Glutamatergic neuron (in vitro differentiated cells): ENCODE results near the gene KLF18. TPM values are rescaled to one million over a fixed set of nuclear protein-coding genes. Genes with fewer than 3 reads are reported as not detected.
"Not testable (repeated sequence)": the region's sequence is repeated elsewhere in the genome, so short reads cannot be mapped to it uniquely, and the experiment has no call there.

ENCODE experiments used
- DNase-seq: peaks from one replicate; pipeline ENCODE4 v3.0.0; 2022
- H3K27ac Mint-ChIP-seq: one replicate; pipeline ENCODE4 v1.8.0; 2020; ENCODE audit warnings: mild to moderate bottlenecking, mixed read lengths, inconsistent platforms; ENCODE audit not compliant: unreplicated experiment
- H3K27me3 Mint-ChIP-seq: one replicate; pipeline ENCODE4 v1.8.0; 2020; ENCODE audit warnings: mild to moderate bottlenecking, moderate library complexity, mixed read lengths, inconsistent platforms; ENCODE audit not compliant: unreplicated experiment
- H3K36me3 Mint-ChIP-seq: one replicate; pipeline ENCODE4 v1.8.0; 2020; ENCODE audit warnings: mild to moderate bottlenecking, mixed read lengths, inconsistent platforms; ENCODE audit not compliant: unreplicated experiment
- H3K4me1 Mint-ChIP-seq: one replicate; pipeline ENCODE4 v1.8.0; 2020; ENCODE audit warnings: mild to moderate bottlenecking, low read depth, mixed read lengths, inconsistent platforms; ENCODE audit not compliant: unreplicated experiment
- H3K4me3 Mint-ChIP-seq: one replicate; pipeline ENCODE4 v1.8.0; 2020; ENCODE audit warnings: mild to moderate bottlenecking, mixed read lengths, inconsistent platforms; ENCODE audit not compliant: unreplicated experiment
- H3K9me3 Mint-ChIP-seq: one replicate; pipeline ENCODE4 v1.8.0; 2020; ENCODE audit warnings: mild to moderate bottlenecking, moderate library complexity, mixed read lengths, inconsistent platforms; ENCODE audit not compliant: unreplicated experiment
- total RNA-seq: library from RNA; stranded (reverse); fragmentation: NEBNext Ultra II Directional; extraction: Animal tissue kit (Norgen Biotek cat#: 25700); gene quantifications from one replicate; pipeline ENCODE4 v1.2.1, GENCODE V29; 2021; ENCODE audit not compliant: unreplicated experiment
- TF ChIP-seq, protein P1 (sequence below): fragments of 200-600 bp; sonication (generic); IDR thresholded peaks from one replicate; pipeline ENCODE4 v1.5.0; 2021; ENCODE audit not compliant: partially characterized antibody, unreplicated experiment

KLF18 gene
- total RNA-seq, 1 donor from 2014 or later, result 0.17 TPM

DNA sequence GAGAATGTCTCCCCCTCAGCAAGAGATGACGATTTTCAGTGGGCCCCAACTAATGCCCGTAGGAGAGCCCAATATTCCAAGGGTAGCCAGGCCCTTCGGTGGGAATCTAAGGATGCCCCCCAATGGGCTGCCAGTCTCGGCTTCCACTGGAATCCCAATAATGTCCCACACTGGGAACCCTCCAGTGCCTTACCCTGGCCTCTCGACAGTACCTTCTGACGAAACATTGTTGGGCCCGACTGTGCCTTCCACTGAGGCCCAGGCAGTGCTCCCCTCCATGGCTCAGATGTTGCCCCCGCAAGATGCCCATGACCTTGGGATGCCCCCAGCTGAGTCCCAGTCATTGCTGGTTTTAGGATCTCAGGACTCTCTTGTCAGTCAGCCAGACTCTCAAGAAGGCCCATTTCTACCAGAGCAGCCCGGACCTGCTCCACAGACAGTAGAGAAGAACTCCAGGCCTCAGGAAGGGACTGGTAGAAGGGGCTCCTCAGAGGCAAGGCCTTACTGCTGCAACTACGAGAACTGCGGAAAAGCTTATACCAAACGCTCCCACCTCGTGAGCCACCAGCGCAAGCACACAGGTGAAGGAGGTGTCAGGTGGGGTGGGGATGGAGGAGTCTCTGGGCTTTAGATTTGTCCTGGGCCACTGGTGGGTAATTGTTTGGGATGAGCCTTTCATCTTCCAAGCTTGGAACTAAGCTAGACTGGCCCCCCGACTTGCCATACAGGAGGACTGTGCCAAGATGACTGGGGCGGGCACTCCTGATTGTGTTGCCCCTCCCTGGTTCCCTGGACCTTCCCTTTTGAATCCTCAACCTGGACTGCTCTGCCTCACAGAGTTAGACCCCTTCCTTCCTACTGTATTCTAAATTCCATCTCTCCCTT is 11.6 kb downstream of the KLF18 start:
- Mint-ChIP-seq H3K4me3 (no peak overlapping the region), H3K4me1 (no peaks in the 10 kb centered on the region), H3K27ac (no peak overlapping the region), H3K27me3 (peaks cover 5% of the 10 kb centered on the region), H3K36me3 (no peaks in the 10 kb centered on the region), H3K9me3 (no peaks in the 10 kb centered on the region)
- TF ChIP-seq, protein P1, sequence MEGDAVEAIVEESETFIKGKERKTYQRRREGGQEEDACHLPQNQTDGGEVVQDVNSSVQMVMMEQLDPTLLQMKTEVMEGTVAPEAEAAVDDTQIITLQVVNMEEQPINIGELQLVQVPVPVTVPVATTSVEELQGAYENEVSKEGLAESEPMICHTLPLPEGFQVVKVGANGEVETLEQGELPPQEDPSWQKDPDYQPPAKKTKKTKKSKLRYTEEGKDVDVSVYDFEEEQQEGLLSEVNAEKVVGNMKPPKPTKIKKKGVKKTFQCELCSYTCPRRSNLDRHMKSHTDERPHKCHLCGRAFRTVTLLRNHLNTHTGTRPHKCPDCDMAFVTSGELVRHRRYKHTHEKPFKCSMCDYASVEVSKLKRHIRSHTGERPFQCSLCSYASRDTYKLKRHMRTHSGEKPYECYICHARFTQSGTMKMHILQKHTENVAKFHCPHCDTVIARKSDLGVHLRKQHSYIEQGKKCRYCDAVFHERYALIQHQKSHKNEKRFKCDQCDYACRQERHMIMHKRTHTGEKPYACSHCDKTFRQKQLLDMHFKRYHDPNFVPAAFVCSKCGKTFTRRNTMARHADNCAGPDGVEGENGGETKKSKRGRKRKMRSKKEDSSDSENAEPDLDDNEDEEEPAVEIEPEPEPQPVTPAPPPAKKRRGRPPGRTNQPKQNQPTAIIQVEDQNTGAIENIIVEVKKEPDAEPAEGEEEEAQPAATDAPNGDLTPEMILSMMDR, result no peak
- DNase-seq, result no peak

DNA sequence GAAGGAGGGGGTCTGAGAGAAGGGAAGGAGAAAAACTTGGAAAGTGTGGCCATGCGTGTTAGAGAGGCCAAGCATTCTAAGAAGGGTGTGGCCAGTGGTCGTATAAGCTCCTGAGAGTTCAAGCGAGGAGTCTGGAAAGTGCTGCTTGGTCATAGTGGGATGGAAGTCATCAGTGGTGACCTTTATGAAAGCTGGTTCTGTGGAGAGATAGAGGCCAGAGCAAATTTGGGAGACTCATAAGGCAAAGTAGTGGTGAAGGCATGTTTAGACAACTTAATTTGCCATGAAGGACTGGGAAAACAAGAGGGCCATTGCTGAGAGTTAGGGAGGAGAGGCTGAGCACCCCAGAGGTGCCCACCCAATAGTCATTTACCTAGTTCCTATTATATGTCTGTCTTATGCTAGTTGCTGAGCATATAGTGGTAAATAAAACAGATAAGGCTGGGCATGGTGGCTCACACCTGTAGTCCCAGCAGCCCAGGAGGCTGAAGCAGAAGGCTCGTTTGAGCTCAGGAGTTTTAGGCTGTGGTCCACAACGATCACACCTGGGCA is 21.0 kb downstream of the KLF18 start:
- H3K27me3 Mint-ChIP-seq, result peaks cover 3% of the 10 kb centered on the region
- H3K27ac Mint-ChIP-seq, result no peak overlapping the region
- no peak overlapping the region for H3K4me3 Mint-ChIP-seq
- no peaks in the 10 kb centered on the region for H3K36me3 Mint-ChIP-seq
- H3K9me3 Mint-ChIP-seq, result no peaks in the 10 kb centered on the region
- TF ChIP-seq, protein P1, result no peak
- DNase-seq, result no peak
- H3K4me1 Mint-ChIP-seq, result no peaks in the 10 kb centered on the region

DNA sequence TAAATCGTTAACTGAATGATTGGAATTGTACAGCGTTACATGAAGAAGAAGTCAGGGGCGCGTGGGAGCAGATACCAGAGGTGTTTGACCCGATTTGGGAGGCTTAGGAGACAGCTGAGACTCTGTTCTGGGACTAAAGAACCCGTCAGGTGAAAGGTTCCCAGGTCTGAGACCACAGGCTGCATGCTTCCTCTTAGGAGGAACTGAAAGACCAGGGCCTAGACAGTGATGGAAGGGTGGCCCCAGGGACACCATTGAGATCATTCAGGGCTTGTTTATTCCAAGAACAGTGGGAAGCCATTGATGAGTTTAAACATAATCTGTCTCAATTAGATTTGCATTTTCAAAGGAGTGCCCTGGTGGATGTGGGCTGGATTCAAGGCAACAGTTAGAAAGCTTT is 21.9 kb downstream of the KLF18 start:
- Mint-ChIP-seq H3K27ac (no peak overlapping the region), H3K27me3 (peaks cover 3% of the 10 kb centered on the region), H3K36me3 (no peaks in the 10 kb centered on the region), H3K9me3 (no peaks in the 10 kb centered on the region), H3K4me1 (no peaks in the 10 kb centered on the region), H3K4me3 (no peak overlapping the region)
- TF ChIP-seq, protein P1, result no peak
- no peak for DNase-seq

DNA sequence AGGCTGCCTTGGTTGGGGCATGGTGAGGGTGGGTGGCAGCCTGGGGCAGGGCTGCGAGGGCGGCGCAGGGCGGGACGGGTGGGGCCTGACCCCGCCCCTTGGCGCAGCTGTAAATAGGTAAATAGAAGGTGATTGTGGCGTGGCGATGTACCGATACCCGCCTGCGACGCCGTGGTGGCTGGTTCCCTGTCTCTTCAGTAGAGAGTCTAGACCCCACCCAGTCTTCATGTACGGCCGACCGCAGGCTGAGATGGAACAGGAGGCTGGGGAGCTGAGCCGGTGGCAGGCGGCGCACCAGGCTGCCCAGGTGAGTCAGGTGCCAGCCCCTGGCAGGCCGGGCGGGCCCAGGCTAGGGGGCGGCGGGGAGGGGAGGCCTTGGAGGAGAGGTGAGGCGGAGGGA is 22.7 kb downstream of the KLF18 start, which contains the start of gene KLF17:
KLF17 (plus strand) TSS at position 140 of the 400 bp plus-strand sequence; CDS start at position 227, 87 bp downstream.
- H3K4me1 Mint-ChIP-seq, result no peaks in the 10 kb centered on the region
- TF ChIP-seq, protein P1, result no peak
- DNase-seq, result no peak
- H3K27ac Mint-ChIP-seq, result no peak within 1 kb of the TSS
- no peaks in the 10 kb centered on the region for H3K36me3 Mint-ChIP-seq
- no peak within 1 kb of the TSS for H3K4me3 Mint-ChIP-seq
- no peaks in the 10 kb centered on the region for H3K9me3 Mint-ChIP-seq
- peaks cover 3% of the 10 kb centered on the region for H3K27me3 Mint-ChIP-seq

DNA sequence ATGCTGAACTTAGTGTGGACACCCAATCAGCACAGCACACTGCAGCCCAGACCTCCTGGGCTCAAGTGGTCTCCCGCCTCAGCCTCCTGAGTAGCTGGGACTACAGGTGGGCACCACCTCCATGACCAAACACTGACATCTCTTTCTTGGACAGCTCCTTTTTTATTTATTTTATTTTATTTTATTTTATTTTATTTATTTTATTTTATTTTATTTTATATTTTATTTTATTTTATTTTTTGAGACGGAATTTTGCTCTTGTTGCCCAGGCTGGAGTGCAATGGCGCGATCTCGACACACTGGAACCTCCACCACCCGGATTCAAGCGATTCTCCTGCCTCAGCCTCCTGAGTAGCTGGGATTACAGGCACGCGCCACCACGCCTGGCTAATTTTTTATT is 24.2 kb downstream of the KLF18 start:
- not testable (repeated sequence) for H3K9me3 Mint-ChIP-seq, DNase-seq, H3K27me3 Mint-ChIP-seq, H3K4me1 Mint-ChIP-seq, H3K36me3 Mint-ChIP-seq, H3K4me3 Mint-ChIP-seq, H3K27ac Mint-ChIP-seq
